HCT116 (cell line): Measurements from ENCODE around the gene SIL1.

Experiments
- EZH2phosphoT487 ChIP-seq: fragments of 200-600 bp; IDR thresholded peaks from 2 replicates; pipeline ENCODE4 v1.6.1; 2018; ENCODE audit warnings: antibody characterized with exemption, borderline replicate concordance
- POLR2A ChIP-seq: IDR thresholded peaks from 2 replicates; pipeline ENCODE4 v1.7.0; 2011; ENCODE audit warnings: borderline replicate concordance; ENCODE audit not compliant: insufficient read depth, insufficient read length; ENCODE audit errors: extremely low read depth
- YY1 ChIP-seq: IDR thresholded peaks from 2 replicates; pipeline ENCODE4 v1.6.1; 2011; ENCODE audit warnings: low read length, low read depth, moderate library complexity, mild to moderate bottlenecking; ENCODE audit not compliant: insufficient replicate concordance; ENCODE audit errors: extremely low read depth
- TF ChIP-seq, protein P1 (sequence below): IDR thresholded peaks from 2 replicates; pipeline ENCODE4 v1.6.1; 2012

DNA sequence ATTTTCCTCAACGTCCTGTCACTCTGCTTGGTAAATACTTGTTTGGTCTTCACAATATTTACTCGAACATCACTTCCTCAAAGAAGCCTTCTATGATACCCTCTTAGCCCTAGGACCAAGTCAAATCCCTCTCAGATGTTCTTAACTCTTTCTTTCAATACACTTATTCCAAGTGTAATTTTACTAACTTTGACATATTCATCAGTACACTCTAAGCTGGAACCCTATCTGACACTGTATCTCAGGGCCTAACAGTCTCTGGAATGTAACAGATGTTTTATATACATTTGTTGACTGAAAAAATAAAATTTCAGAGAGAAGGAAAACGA lies 19.6 kb downstream of the SIL1 start:
- TF ChIP-seq, protein P1, sequence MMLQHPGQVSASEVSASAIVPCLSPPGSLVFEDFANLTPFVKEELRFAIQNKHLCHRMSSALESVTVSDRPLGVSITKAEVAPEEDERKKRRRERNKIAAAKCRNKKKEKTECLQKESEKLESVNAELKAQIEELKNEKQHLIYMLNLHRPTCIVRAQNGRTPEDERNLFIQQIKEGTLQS = no peak
- no peak for TF ChIP-seq YY1
- TF ChIP-seq POLR2A = no peak
- no peak for TF ChIP-seq EZH2phosphoT487
